Right renal pelvis (tissue), 4 donors: ENCODE data around the gene MAP2. TPM values are rescaled to one million over a fixed set of nuclear protein-coding genes. Genes with fewer than 3 reads are reported as not detected.

Experiments
- DNase-seq, 4 donors: peaks; one replicate each; pipeline ENCODE4 v3.0.0-alpha.2; 2013; ENCODE audit warnings: low read depth in 4 of 4, low spot score in 3 of 4, missing footprints in 1 of 4
- polyA plus RNA-seq, 4 donors: library from polyadenylated mRNA; unstranded; fragments of 120-200 nt; gene quantifications; one replicate each; pipeline ENCODE4 v1.2.1, GENCODE V29; 2013; ENCODE audit not compliant: insufficient read length in 4 of 4

Gene MAP2
- polyA plus RNA-seq, 4 donors = 28.8 to 34.6 (median 32.1) TPM

GRCh38 chr2:209523867-209524266 lies 100.0 kb downstream of the MAP2 start:
- DNase-seq = no peak

- DNase-seq = no peak
These were observed 101.5 kb downstream of the MAP2 start for GRCh38 chr2:209525331-209525730.

DNA sequence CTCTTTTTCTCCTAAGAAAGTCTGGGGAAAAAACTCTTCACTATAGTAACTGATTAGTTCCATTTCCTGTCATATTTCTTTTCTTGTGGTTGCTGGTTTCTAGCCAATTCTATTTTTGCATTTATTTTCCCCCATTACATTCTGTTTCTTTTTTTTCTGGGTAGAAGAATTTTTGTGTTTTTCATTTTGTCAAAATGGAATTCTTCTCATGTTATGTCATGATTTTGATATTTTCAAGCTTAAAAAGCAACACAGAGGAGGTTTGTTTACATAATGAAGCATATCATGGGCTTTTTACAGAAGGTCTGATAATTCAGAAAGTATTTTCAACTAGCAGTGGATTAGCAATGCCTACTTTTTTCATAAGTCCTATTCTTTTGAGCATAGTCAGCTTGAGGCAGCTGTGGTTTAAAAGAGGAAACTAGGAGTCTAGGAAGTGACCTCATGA lies 102.0 kb downstream of the MAP2 start:
- peak; percentile 21 to 44 (median 35) for DNase-seq

- no peak for DNase-seq
These were observed 102.7 kb downstream of the MAP2 start for GRCh38 chr2:209526561-209526960.

GRCh38 chr2:209529579-209529978 lies 105.7 kb downstream of the MAP2 start:
- no peak for DNase-seq

- no peak for DNase-seq
These were observed 108.5 kb downstream of the MAP2 start for GRCh38 chr2:209532321-209532720.

- DNase-seq = no peak
These were observed 109.5 kb downstream of the MAP2 start for GRCh38 chr2:209533391-209533790.

GRCh38 chr2:209534228-209534627 lies 110.4 kb downstream of the MAP2 start:
- DNase-seq = no peak

- DNase-seq = no peak
These were observed 112.5 kb downstream of the MAP2 start for GRCh38 chr2:209536363-209536762.

- DNase-seq = no peak
These were observed 123.9 kb downstream of the MAP2 start for GRCh38 chr2:209547726-209548125.

GRCh38 chr2:209549589-209549988 lies 125.7 kb downstream of the MAP2 start:
- DNase-seq = no peak

- no peak for DNase-seq
These were observed 130.1 kb downstream of the MAP2 start for GRCh38 chr2:209553913-209554312.

DNA sequence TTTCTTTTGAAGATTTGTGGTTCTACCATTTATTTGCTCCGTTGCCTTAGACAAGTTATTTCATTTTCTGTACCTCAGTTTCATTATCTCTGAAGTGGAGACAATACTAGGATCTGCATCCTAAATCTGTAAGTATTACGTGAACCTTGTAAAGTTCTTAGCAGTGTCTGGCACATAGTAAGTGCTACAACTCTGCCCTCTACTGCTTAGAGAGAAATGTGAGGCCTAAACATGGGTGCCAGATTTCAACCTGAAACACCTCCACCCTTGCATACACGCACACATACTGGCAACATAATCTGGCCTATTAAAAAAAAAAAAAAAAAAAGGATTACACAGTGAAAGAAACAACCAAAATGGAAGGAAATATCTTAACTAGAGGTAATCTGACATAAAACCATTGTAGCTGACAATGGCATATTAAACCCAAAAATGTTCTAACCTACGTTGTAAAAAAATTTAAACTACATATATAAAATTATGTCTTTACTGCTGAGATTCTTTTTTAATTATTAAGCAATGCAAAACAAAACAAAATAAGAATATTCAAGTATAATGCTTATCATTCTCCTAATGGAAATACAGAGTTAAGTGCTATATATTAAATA lies 132.6 kb downstream of the MAP2 start:
- peak in 1 of 4 donors; percentile 18 for DNase-seq

DNA sequence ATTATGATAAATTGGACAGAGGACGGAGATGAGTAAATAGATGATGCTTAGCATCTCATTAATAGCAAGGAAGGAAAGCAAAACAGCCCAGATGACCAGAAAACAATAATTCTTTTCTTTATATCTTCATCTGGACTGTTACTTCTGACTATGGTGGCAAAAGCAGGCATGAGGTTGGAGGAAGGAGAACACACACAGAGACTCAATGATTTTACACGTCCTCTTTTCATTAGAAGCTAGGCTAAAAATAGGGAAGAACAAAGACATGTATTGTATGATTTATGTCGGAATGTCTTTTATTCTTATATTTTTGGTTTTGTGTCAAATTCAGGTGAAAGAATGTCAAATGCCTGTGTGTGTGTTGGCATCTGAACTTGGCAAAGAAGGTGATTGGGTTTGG lies 137.1 kb downstream of the MAP2 start:
- DNase-seq = no peak

DNA sequence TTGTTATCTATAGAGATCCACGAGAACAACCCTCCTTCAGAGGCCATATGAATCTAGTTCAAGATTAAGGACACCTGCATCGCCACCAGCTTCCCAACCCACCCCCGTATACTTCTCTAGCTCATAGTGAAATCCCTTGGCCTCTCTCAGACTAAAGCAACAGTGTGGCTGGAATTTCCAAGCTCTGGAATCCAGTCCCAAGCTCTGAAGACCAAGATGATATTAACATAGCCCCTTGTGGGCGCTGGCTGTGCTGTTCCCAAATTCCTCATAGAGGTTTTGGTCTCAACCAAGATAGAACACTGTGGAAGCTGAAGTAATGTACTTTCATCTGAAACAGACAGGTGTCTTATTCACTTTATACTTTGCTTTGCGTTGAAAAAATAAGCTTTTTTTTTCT lies 139.6 kb downstream of the MAP2 start:
- DNase-seq = no peak

- peak in 1 of 4 donors; percentile 12 for DNase-seq
These were observed 141.0 kb downstream of the MAP2 start for GRCh38 chr2:209564816-209565215.

DNA sequence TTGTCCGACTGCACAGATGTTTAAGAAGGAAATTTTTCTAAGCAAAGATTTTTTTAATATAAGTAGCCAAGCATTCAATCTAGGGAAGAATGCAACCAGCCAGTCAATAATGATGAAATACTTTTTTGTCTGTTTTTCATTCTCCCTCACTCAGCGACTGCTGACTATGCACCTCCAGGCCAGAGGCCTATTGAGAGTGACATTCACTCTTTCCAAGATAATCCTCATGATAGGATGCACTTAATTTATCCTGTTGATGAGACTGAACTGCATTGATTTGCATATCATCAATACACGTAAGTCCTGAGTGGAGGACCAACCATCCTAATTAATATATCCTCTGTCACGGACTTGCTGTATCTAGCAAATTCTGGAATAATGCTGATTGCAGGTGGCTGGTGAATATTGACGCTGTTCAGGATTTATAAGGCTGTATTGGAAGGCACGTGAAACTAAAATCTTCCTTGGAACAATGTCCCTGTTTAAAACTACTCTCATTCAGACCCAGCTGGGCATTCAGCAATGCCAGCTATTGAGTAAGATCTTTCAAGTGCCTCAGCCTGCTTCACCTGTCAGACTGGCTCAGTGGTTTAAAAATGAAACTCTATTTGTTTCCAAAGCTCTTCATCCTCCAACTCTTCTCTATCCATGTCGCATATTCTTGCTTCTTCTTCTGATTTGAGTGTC lies 142.2 kb downstream of the MAP2 start:
- no peak for DNase-seq

DNA sequence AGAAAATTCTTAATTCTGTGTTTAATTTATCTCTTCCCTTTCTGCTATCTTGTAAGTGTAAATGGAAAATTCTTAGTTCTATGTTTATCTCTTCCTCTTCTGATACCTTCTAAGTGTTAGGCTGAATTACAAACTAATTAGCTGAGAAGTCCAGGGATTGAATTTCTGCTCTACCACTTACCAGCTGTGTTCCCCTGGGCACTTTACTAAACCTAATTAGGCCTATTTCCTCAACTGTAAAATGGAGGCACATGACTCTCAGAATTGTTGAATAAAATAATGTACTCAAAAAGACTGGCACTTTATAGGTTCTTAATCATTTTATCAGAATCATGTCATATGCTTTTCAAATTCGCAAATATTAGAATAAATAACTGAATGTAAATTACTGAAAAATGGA lies 146.3 kb downstream of the MAP2 start:
- DNase-seq = no peak

DNA sequence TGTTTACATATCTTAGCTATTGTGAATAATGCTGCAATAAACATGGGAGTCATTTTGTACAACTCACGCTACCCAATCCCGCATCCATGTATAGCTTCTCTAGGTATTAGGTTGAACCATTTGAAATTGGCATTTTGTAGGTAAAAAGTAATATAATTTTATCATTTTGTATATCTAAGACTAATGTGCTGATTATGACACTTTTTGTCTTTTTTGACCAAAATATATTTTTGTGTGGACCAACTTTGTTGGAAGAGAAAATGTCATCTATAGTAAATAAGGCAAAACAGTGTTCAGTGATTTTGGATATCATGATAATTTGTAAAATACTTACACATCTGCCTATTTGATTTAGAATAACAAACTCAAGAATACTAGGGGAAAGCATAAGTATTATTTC lies 150.7 kb downstream of the MAP2 start:
- DNase-seq = no peak

- DNase-seq = no peak
These were observed 153.8 kb downstream of the MAP2 start for GRCh38 chr2:209577376-209578357.

- DNase-seq = no peak
These were observed 154.7 kb downstream of the MAP2 start for GRCh38 chr2:209578394-209579001.
